Thyroid gland (tissue), 4 donors: ENCODE measurements around the gene BTG3. TPM values are rescaled to one million over a fixed set of nuclear protein-coding genes. Genes with fewer than 3 reads are reported as not detected.

Source experiments
- DNase-seq, 2 donors: peaks; one replicate each; pipeline ENCODE4 v3.0.0-alpha.2; 2019
- H3K27ac ChIP-seq, 3 donors: fragments of 200-600 bp; sonication (generic); 1 replicate in 2 of 3; 2 replicates in 1 of 3; pipeline ENCODE4 v1.5.1; 2016 to 2019; ENCODE audit warnings: mild to moderate bottlenecking in 1 of 3, moderate library complexity in 1 of 3
- H3K27me3 ChIP-seq: fragments of 200-600 bp; sonication (generic); one replicate; pipeline ENCODE4 v1.5.1; 2019
- H3K36me3 ChIP-seq, 2 donors: fragments of 200-600 bp; sonication (generic); one replicate each; pipeline ENCODE4 v1.5.1; 2016 to 2019
- H3K4me1 ChIP-seq, 2 donors: fragments of 200-600 bp; sonication (generic); one replicate each; pipeline ENCODE4 v1.5.1; 2017 to 2019
- H3K4me3 ChIP-seq, 3 donors: fragments of 200-600 bp; sonication (generic); replicated peaks in 1 of 3; 1 replicate in 2 of 3; 2 replicates in 1 of 3; pipeline ENCODE4 v1.5.1; 2016; ENCODE audit warnings: mild to moderate bottlenecking in 1 of 3
- H3K9me3 ChIP-seq: fragments of 200-600 bp; sonication (generic); one replicate; pipeline ENCODE4 v1.5.1; 2017
- CTCF ChIP-seq, 6 experiments: fragments of 200-600 bp in 3 of 6; fragments of 450-650 bp in 3 of 6; sonication (generic) in 3 of 6; IDR thresholded peaks; one replicate each; pipeline ENCODE4 v1.5.1; 2016 to 2019; ENCODE audit warnings: antibody characterized with exemption in 6 of 6, mild to moderate bottlenecking in 2 of 6, inconsistent platforms in 1 of 6, moderate library complexity in 1 of 6
- POLR2A ChIP-seq, 2 donors: fragments of 450-650 bp; IDR thresholded peaks; one replicate each; pipeline ENCODE4 v1.6.1; 2017; ENCODE audit warnings: antibody characterized with exemption in 2 of 2, mild to moderate bottlenecking in 2 of 2, moderate library complexity in 1 of 2
- WGBS, 2 donors: methylation state at CpG; one replicate each; pipeline ENCODE4 v1.1.5; 2017; 5-methylcytosine and 5-hydroxymethylcytosine counted together
- intact Hi-C: fragments of 100-400 bp; cut with DNase I; formaldehyde crosslinking; loops from one replicate; pipeline ENCODE4 v1.15.1; 2023
- total RNA-seq, 4 donors: library from RNA; depleted of rRNA; stranded (reverse); fragments of >200 nt; gene quantifications; one replicate each; pipeline ENCODE4 v1.2.3, GENCODE V29; 2016

The BTG3 gene
- total RNA-seq, 4 donors from 2014 or later = 37.5 to 79.1 (median 61.9) TPM

DNA sequence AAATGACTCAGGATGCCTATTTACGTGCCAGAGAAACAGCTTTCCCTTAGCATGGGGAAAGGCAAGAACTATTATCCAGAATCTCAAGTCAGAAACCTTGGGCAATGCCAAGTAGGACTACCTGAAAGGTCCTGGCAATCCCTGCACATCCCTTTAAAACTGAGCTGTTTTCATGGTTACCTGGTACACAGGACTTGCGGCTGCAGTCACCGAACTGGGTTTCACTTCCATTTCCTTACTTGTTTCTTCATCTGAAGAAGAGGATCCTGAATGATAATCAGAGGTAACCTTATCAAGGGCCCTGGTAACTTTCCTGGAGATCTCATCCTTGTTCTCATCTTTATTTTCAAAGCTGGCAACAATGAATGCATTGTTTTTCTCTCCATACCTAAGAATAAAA, 14.3 kb downstream of the BTG3 start:
- H3K27me3 ChIP-seq = no peaks in the 10 kb centered on the region
- TF ChIP-seq CTCF (IDR thresholded peaks at IDR 0.05) = no peak
- no peak for TF ChIP-seq POLR2A (IDR thresholded peaks at IDR 0.05)
- H3K27ac ChIP-seq = no peak overlapping the region
- DNase-seq = no peak
- peaks cover 7 to 22% of the 10 kb centered on the region in 2 donors for H3K36me3 ChIP-seq
- no peak overlapping the region for H3K4me3 ChIP-seq
- 94 to 96% methylated on average over 3 of the region's 3 CpGs for WGBS, 2 donors
- H3K9me3 ChIP-seq = no peaks in the 10 kb centered on the region
- no peaks in the 10 kb centered on the region for H3K4me1 ChIP-seq
- intact Hi-C loops = no loop called here

GRCh38 chr21:17597680-17598079, 15.0 kb downstream of the BTG3 start:
- H3K4me1 ChIP-seq = no peaks in the 10 kb centered on the region
- H3K36me3 ChIP-seq = peaks cover 7 to 16% of the 10 kb centered on the region in 2 donors
- DNase-seq = no peak
- TF ChIP-seq CTCF (IDR thresholded peaks at IDR 0.05) (no peak), POLR2A (IDR thresholded peaks at IDR 0.05) (no peak)
- H3K4me3 ChIP-seq = no peak overlapping the region
- intact Hi-C loops = no loop called here
- H3K27ac ChIP-seq = no peak overlapping the region
- H3K9me3 ChIP-seq = no peaks in the 10 kb centered on the region
- no peaks in the 10 kb centered on the region for H3K27me3 ChIP-seq
- 82 to 91% methylated on average over 1 of the region's 1 CpG for WGBS, 2 donors

DNA sequence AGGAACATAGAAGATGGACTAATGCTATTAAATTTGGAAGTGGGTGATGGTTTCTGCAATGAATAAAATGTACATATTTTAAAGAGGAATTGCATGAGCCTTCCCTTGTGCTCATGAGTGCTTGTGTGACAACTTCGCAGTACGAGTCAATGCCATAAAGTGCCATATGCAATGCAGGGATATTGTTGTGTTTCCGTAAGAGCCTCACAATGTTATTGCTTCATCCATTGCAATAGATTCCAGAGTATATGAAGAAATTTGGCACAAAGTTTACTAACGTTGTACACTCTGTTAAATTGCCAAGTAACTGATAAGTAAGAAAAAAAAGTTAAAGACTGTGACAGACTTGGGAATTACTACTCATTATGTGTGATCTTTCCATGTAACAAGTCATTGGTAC, 22.3 kb downstream of the BTG3 start:
- DNase-seq = no peak
- peaks cover 4 to 7% of the 10 kb centered on the region in 2 donors for H3K36me3 ChIP-seq
- 87 to 91% methylated on average over 4 of the region's 4 CpGs for WGBS, 2 donors
- TF ChIP-seq CTCF (IDR thresholded peaks at IDR 0.05) = no peak
- TF ChIP-seq POLR2A (IDR thresholded peaks at IDR 0.05) = no peak
- no peak overlapping the region for H3K27ac ChIP-seq
- H3K4me1 ChIP-seq = no peaks in the 10 kb centered on the region
- H3K9me3 ChIP-seq = no peaks in the 10 kb centered on the region
- H3K27me3 ChIP-seq = no peaks in the 10 kb centered on the region
- intact Hi-C loops = no loop called here
- H3K4me3 ChIP-seq = no peak overlapping the region

- no peaks in the 10 kb centered on the region for H3K36me3 ChIP-seq
- H3K4me3 ChIP-seq = no peak overlapping the region
- no peaks in the 10 kb centered on the region for H3K9me3 ChIP-seq
- no peak for TF ChIP-seq POLR2A (IDR thresholded peaks at IDR 0.05)
- peak; percentile 30 to 70 (median 58) for TF ChIP-seq CTCF (IDR thresholded peaks at IDR 0.05)
- H3K4me1 ChIP-seq = no peaks in the 10 kb centered on the region
- no peak overlapping the region for H3K27ac ChIP-seq
- no peaks in the 10 kb centered on the region for H3K27me3 ChIP-seq
- DNase-seq = no peak
- 16 to 21% methylated on average over 3 of the region's 3 CpGs for WGBS, 2 donors
- intact Hi-C loops = no loop called here
Measured at GRCh38 chr21:17585875-17586450, 26.7 kb downstream of the BTG3 start.

GRCh38 chr21:17583898-17584297, 28.8 kb downstream of the BTG3 start:
- 94% methylated on average over 3 of the region's 3 CpGs for WGBS, 2 donors
- TF ChIP-seq POLR2A (IDR thresholded peaks at IDR 0.05) (no peak), CTCF (IDR thresholded peaks at IDR 0.05) (no peak)

More at GRCh38 chr21:17583898-17584297, 28.8 kb downstream of the BTG3 start:
- Histone ChIP-seq H3K36me3 (no peaks in the 10 kb centered on the region), H3K27ac (no peak overlapping the region), H3K9me3 (no peaks in the 10 kb centered on the region), H3K4me1 (no peaks in the 10 kb centered on the region), H3K27me3 (no peaks in the 10 kb centered on the region), H3K4me3 (no peak overlapping the region)
- no peak for DNase-seq
- intact Hi-C loops = loop anchor here (5.0 kb wide), 1 partner anchor 197 kb away; no protein-coding TSS in a partner anchor
